ENCODE measurements around the gene CCT2. TPM values are rescaled to one million over a fixed set of nuclear protein-coding genes. Genes with fewer than 3 reads are reported as not detected.

The CCT2 gene
- total and polyA plus RNA-seq, 2 of the 8 experiments (the other 6 are each of a cell fraction or from before 2014, with no cell fraction given): 244 to 419 TPM

DNA sequence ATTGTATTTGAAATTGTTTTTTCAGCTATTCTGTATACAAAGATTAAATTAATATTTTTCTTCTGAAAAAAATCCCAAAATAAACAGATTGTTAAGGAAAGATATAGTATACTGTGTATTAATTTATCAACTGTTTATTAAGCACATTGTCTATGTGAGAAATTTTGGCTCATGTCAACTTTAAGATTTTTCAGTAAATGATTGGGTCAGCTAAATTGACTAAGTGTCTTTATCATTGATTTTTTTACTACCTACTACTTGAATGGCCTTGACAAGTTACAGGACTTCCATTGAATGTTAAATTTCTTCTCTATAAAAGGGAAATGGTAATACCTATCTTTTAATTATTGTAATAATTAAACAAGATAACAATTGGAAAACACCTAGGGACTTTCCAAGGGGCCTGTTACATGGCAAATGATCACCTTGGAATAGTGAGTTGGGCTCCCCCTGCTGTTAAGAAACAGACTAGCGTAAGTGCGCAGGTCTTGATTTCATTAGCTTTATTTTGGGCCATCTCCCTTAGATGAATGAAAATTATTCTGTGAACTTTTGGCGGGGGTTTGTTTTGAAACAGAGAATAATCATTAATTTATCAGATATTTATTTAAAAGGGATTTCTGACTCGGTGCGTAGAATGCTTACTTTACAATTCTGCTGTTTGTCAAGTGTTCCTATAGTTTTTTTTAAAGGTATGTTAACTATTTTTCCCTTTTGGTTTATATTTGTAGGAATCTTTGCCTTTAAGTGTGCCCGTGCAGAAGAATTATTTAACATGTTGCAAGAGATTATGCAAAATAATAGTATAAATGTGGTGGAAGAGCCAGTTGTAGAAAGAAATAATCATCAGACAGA, 14.5 kb upstream of the CCT2 start:
- Histone ChIP-seq H3K79me1 (ENCODE audit: low read depth, low read length) (no peaks in the 10 kb centered on the region), H3K56ac (replicated peaks; ENCODE audit: insufficient read length, low read depth, low read length) (no peak overlapping the region), H3K14ac (ENCODE audit: insufficient read length) (no peak overlapping the region), H3K4me3 (ENCODE audit: extremely low read depth in 1 of 4, insufficient read depth in 2 of 4, low read depth in 3 of 4, low read length in 4 of 4) (no peak overlapping the region), H2BK20ac (ENCODE audit: low read length) (no peak overlapping the region), H2AFZ (ENCODE audit: low read length) (no peak overlapping the region), H3K79me2 (ENCODE audit: control insufficient read depth in 1 of 2, insufficient read depth in 2 of 2, low read length in 2 of 2) (no peaks in the 10 kb centered on the region), H3K18ac (ENCODE audit: extremely low read depth, low read length) (no peak overlapping the region), H4K91ac (replicated peaks; ENCODE audit: insufficient read length, low read length) (no peak overlapping the region), H3K4ac (replicated peaks; ENCODE audit: insufficient read length, low read depth, low read length) (no peak overlapping the region), H3K36me3 (ENCODE audit: control insufficient read depth in 2 of 4, insufficient read depth in 4 of 4, low read length in 3 of 4) (peaks cover 14 to 36% (median 29%) of the 10 kb centered on the region in 4 experiments), H3K9ac (replicated peaks in 1 of 4; ENCODE audit: extremely low read depth in 1 of 4, low read depth in 3 of 4, low read length in 3 of 4) (no peak overlapping the region), H3K4me1 (replicated peaks in 1 of 4; ENCODE audit: control insufficient read depth in 3 of 4, insufficient read depth in 4 of 4, low read length in 3 of 4) (no peaks in the 10 kb centered on the region), H4K5ac (ENCODE audit: insufficient read length, low read depth, low read length) (no peak overlapping the region), H2AK5ac (ENCODE audit: low read depth, low read length) (no peak overlapping the region), H4K20me1 (replicated peaks in 1 of 2; ENCODE audit: control insufficient read depth in 1 of 2, insufficient read depth in 2 of 2, low read length in 2 of 2) (peaks cover 2% of the 10 kb centered on the region in 2 experiments), H2BK5ac (ENCODE audit: low read depth, low read length) (no peak overlapping the region), H3K27ac (ENCODE audit: low read depth, low read length) (no peak overlapping the region), H3K9me3 (ENCODE audit: insufficient read depth in 2 of 2, low read depth in 1 of 2, low read length in 1 of 2) (no peaks in the 10 kb centered on the region), H4K8ac (ENCODE audit: extremely low read depth, insufficient read depth, low read length) (no peak overlapping the region), H3K23ac (ENCODE audit: insufficient read length) (no peak overlapping the region), H3K23me2 (ENCODE audit: low read depth, low read length) (no peaks in the 10 kb centered on the region), H3K27me3 (replicated peaks in 1 of 4; ENCODE audit: control insufficient read depth in 3 of 4, extremely low read depth in 1 of 4, insufficient read depth in 3 of 4, low read length in 3 of 4) (peaks cover 0 to 1% (median 0%) of the 10 kb centered on the region in 4 experiments; a peak in 1 of 7 replicates), H2BK12ac (ENCODE audit: low read depth, low read length) (no peak overlapping the region), H2BK120ac (replicated peaks; ENCODE audit: low read depth, low read length) (no peak overlapping the region), H3K4me2 (ENCODE audit: insufficient read depth in 1 of 2, low read depth in 2 of 2, low read length in 2 of 2) (no peak overlapping the region), H2BK15ac (ENCODE audit: low read length) (no peak overlapping the region)
- 60% methylated on average over 6 of the region's 6 CpGs; no CpG with 5 or more reads in 1 of the 2 experiments for WGBS, 2 experiments (ENCODE audit: extremely low coverage in 1 of 2, insufficient coverage in 1 of 2, insufficient read length in 1 of 2, insufficient replicate concordance in 2 of 2, low coverage in 1 of 2, low lambda C conversion rate in 2 of 2, missing lambda C conversion rate in 1 of 2)
- TF ChIP-seq EGR1 (IDR thresholded peaks at IDR 0.05; ENCODE audit: borderline replicate concordance, low read depth, low read length) (no peak), CHD2 (IDR thresholded peaks at IDR 0.05; ENCODE audit: low read length) (no peak), TBP (IDR thresholded peaks at IDR 0.05; ENCODE audit: low read depth, low read length) (no peak), RAD21 (IDR thresholded peaks at IDR 0.05 in 1 of 2, conservative IDR thresholded peaks at IDR 0.05 in 1 of 2; ENCODE audit: low read depth in 2 of 2, low read length in 2 of 2) (peak; percentile 79), CEBPB (IDR thresholded peaks at IDR 0.05; ENCODE audit: low read depth, low read length) (no peak)
- TF ChIP-seq, protein P1, sequence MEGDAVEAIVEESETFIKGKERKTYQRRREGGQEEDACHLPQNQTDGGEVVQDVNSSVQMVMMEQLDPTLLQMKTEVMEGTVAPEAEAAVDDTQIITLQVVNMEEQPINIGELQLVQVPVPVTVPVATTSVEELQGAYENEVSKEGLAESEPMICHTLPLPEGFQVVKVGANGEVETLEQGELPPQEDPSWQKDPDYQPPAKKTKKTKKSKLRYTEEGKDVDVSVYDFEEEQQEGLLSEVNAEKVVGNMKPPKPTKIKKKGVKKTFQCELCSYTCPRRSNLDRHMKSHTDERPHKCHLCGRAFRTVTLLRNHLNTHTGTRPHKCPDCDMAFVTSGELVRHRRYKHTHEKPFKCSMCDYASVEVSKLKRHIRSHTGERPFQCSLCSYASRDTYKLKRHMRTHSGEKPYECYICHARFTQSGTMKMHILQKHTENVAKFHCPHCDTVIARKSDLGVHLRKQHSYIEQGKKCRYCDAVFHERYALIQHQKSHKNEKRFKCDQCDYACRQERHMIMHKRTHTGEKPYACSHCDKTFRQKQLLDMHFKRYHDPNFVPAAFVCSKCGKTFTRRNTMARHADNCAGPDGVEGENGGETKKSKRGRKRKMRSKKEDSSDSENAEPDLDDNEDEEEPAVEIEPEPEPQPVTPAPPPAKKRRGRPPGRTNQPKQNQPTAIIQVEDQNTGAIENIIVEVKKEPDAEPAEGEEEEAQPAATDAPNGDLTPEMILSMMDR (IDR thresholded peaks at IDR 0.05; ENCODE audit: control extremely low read depth in 1 of 3, insufficient read depth in 1 of 3, low read depth in 1 of 3, low read length in 3 of 3): peak in 2 of 3 experiments; percentile 72 to 76; a peak in 3 of 4 replicates
- TF ChIP-seq, protein P2, sequence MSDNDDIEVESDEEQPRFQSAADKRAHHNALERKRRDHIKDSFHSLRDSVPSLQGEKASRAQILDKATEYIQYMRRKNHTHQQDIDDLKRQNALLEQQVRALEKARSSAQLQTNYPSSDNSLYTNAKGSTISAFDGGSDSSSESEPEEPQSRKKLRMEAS (IDR thresholded peaks at IDR 0.05): no peak
- DNase-seq (ENCODE audit: low read depth in 1 of 2, low spot score in 2 of 2) (peak in 1 of 2 experiments; percentile 63), FAIRE-seq (peak; percentile 72)
- ChIA-PET POLR2A (ENCODE audit: partially characterized antibody) (interaction anchor here (0.7 to 2.3 kb wide), 5 partner anchors 9 to 212 kb away, joined by 3 to 11 read pairs (median 8); partner anchors contain the start of gene CCT2), CTCF (ENCODE audit: partially characterized antibody) (interaction anchor here (0.6 to 8.7 kb wide), 45 partner anchors 9 to 283 kb away, joined by 3 to 69 read pairs (median 6); partner anchors contain the start of genes CCT2, FRS2 and LYZ)
